ENCODE data around the gene ABCG1. TPM values are rescaled to one million over a fixed set of nuclear protein-coding genes. Genes with fewer than 3 reads are reported as not detected.
A peak's percentile ranks its signal among the peaks of the same experiment; 100 is the strongest.

The ABCG1 gene
- total RNA-seq, 1 experiment from 2014 or later: 0.51 TPM

- no peak for DNase-seq (ENCODE audit: low read depth)
Observed at GRCh38 chr21:42250422-42251403, 31.8 kb downstream of the ABCG1 start.

- no peak for DNase-seq (ENCODE audit: low read depth)
Observed at GRCh38 chr21:42251654-42252324, 32.8 kb downstream of the ABCG1 start.

GRCh38 chr21:42252325-42252654 lies 33.4 kb downstream of the ABCG1 start:
- no peak for DNase-seq (ENCODE audit: low read depth)

- no peak for DNase-seq (ENCODE audit: low read depth)
Observed at GRCh38 chr21:42252778-42253340, 33.9 kb downstream of the ABCG1 start.

- DNase-seq (ENCODE audit: low read depth): no peak
Observed at GRCh38 chr21:42253466-42253865, 34.5 kb downstream of the ABCG1 start.

GRCh38 chr21:42254083-42254482 lies 35.1 kb downstream of the ABCG1 start:
- no peak for DNase-seq (ENCODE audit: low read depth)

- no peak for DNase-seq (ENCODE audit: low read depth)
Observed at GRCh38 chr21:42254651-42255601, 36.0 kb downstream of the ABCG1 start.

GRCh38 chr21:42255825-42256224 lies 36.9 kb downstream of the ABCG1 start:
- DNase-seq (ENCODE audit: low read depth): no peak

- no peak for DNase-seq (ENCODE audit: low read depth)
Observed at GRCh38 chr21:42256316-42256715, 37.4 kb downstream of the ABCG1 start.

- DNase-seq (ENCODE audit: low read depth): no peak
Observed at GRCh38 chr21:42257091-42257765, 38.3 kb downstream of the ABCG1 start.

GRCh38 chr21:42258150-42258884 lies 39.4 kb downstream of the ABCG1 start:
- peak; percentile 62 for DNase-seq (ENCODE audit: low read depth)

- no peak for DNase-seq (ENCODE audit: low read depth)
Observed at GRCh38 chr21:42258885-42259407, 40.0 kb downstream of the ABCG1 start.

- DNase-seq (ENCODE audit: low read depth): no peak
Observed at GRCh38 chr21:42260121-42260520, 41.2 kb downstream of the ABCG1 start.

GRCh38 chr21:42261829-42262200 lies 42.9 kb downstream of the ABCG1 start:
- DNase-seq (ENCODE audit: low read depth): no peak

GRCh38 chr21:42262831-42263231 lies 43.9 kb downstream of the ABCG1 start:
- peak; percentile 88 for DNase-seq (ENCODE audit: low read depth)

GRCh38 chr21:42263591-42264131 lies 44.7 kb downstream of the ABCG1 start:
- DNase-seq (ENCODE audit: low read depth): no peak

- DNase-seq (ENCODE audit: low read depth): no peak
Observed at GRCh38 chr21:42264245-42265195, 45.6 kb downstream of the ABCG1 start.

- DNase-seq (ENCODE audit: low read depth): no peak
Observed at GRCh38 chr21:42265231-42265812, 46.4 kb downstream of the ABCG1 start.
